Effector memory CD4-positive, alpha-beta T cell (primary cell): ENCODE data around the gene ATP13A3.

Experiments
- DNase-seq, 3 donors: peaks; one replicate each; pipeline ENCODE4 v3.0.0-alpha.2; 2020
- H3K27ac ChIP-seq: 2 replicates; pipeline ENCODE4 v1.7.0; 2013; ENCODE audit warnings: mild to moderate bottlenecking, low read length, moderate library complexity; ENCODE audit not compliant: insufficient read depth, poor library complexity, severe bottlenecking
- H3K27me3 ChIP-seq: replicated peaks from 2 replicates; pipeline ENCODE4 v1.7.0; 2013; ENCODE audit warnings: mild to moderate bottlenecking, low read length; ENCODE audit not compliant: insufficient read depth, control insufficient read depth, poor library complexity, severe bottlenecking
- H3K36me3 ChIP-seq: 2 replicates; pipeline ENCODE4 v1.7.0; 2013; ENCODE audit warnings: mild to moderate bottlenecking, low read length, moderate library complexity; ENCODE audit not compliant: control insufficient read depth, insufficient read depth
- H3K4me1 ChIP-seq: 2 replicates; pipeline ENCODE4 v1.7.0; 2013; ENCODE audit warnings: low read length, mild to moderate bottlenecking; ENCODE audit not compliant: control insufficient read depth, insufficient read depth, poor library complexity, severe bottlenecking
- H3K4me3 ChIP-seq: 2 replicates; pipeline ENCODE4 v1.7.0; 2013; ENCODE audit warnings: low read length, low read depth, mild to moderate bottlenecking; ENCODE audit not compliant: insufficient read depth, poor library complexity, severe bottlenecking
- H3K9me3 ChIP-seq: 2 replicates; pipeline ENCODE4 v1.7.0; 2013; ENCODE audit warnings: mild to moderate bottlenecking, low read length, moderate library complexity; ENCODE audit not compliant: control insufficient read depth

ATP13A3 gene

DNA sequence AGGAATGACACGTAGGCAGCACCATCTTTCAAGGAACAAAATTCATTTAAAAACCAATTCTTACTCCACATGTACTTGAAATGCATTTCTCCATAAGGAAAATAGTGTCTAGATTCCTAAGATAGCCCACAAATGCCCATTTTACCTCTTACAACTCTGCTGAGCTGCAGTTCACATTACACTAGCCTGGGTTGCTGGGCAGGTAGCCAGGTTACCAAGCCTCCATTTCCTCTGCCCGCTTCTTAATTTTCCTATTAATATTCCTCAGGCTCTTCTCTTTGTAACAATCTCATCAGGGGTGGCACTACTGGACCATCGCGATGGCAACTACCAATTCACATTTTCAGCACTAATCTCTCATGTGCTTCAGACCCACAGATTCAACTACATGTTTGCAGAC is 10.8 kb downstream of the ATP13A3 start:
- Histone ChIP-seq H3K4me3 (no peak overlapping the region), H3K4me1 (no peaks in the 10 kb centered on the region), H3K27ac (no peak overlapping the region), H3K27me3 (no peaks in the 10 kb centered on the region), H3K36me3 (no peaks in the 10 kb centered on the region), H3K9me3 (no peaks in the 10 kb centered on the region)
- DNase-seq = no peak

DNA sequence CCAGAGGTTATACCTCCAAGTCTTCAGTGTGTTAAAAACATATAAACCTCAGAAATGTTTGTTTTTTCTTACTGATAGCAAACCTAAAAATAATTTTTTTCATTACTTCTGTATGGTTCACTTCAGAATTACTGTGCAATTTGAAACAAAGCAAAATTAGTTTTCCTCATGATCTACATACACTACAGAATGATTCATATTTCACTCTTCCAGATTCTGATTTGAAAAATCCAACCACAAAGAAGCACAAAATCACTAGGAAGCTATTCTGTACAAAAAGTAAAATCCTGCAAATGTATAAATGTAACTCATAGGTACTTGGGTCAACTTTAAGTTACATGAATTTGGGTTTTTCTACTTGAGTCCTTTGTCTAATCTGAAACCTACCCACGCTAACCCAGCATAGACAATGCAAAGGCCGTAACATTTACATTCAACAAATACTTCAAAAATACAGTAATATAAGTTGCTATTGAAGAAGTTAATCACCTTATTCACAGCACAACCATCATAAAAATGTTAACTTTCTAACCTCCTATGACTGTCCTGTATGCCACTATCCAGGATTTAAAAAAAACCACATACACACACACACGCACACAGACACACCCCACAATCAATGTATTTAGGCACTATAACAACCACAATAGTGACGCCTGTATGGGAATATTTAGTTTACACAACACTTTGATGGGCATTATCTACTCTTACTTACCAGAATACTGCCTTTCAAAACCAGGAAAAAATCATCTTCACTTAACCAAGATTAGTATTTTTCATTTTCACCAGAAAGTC is 11.5 kb downstream of the ATP13A3 start:
- DNase-seq = no peak
- H3K4me3 ChIP-seq = no peak overlapping the region
- no peak overlapping the region for H3K27ac ChIP-seq
- no peaks in the 10 kb centered on the region for H3K27me3 ChIP-seq
- no peaks in the 10 kb centered on the region for H3K36me3 ChIP-seq
- no peaks in the 10 kb centered on the region for H3K9me3 ChIP-seq
- H3K4me1 ChIP-seq = no peaks in the 10 kb centered on the region

DNA sequence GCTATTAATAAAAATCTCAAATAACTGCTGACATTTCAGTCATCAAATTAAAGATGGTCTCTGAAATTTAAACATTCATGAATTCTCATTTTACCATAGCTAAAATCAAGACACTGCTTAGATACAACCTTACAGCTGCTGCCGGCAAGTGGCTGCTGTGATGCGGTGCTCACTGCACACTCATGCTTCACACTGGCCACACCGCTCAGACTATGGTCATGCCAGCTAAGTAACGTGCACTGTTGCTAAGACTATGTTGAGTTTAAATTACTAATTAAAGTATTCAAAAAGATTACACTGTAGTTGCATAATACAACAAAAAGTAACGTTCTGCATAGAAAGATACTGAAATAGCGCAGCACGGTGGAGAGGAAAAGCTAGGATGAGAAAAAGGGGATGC is 12.1 kb downstream of the ATP13A3 start:
- Histone ChIP-seq H3K36me3 (no peaks in the 10 kb centered on the region), H3K27me3 (no peaks in the 10 kb centered on the region), H3K27ac (no peak overlapping the region), H3K9me3 (no peaks in the 10 kb centered on the region), H3K4me1 (no peaks in the 10 kb centered on the region), H3K4me3 (no peak overlapping the region)
- DNase-seq = no peak

DNA sequence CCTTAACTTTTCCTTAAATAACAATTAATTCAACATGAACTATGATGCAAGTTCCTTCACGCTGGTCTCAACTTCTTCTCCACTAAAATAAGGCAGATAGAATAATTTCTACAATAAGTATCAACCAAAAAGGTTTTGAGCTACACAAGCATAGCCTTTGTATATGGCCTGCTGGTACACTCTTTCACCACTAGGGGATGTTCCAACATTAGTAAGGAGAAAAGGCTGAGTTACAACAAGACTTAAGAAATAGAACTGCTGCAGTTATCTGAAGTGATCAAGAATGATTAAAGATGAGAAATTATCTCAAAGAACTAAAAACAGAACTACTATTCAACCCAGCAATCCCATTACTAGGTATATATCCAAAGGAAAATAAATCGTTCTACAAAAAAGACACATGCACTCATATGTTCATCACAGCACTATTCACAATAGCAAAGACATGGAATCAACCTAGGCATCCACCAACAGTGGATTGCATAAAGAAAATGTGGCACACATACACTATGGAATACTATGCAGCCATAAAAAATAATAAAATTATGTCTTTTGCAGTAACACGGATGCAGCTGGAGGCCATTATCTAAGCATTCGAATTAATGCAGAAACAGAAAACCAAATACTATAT is 14.4 kb downstream of the ATP13A3 start:
- Histone ChIP-seq H3K27ac (no peak overlapping the region), H3K27me3 (no peaks in the 10 kb centered on the region), H3K36me3 (no peaks in the 10 kb centered on the region), H3K9me3 (no peaks in the 10 kb centered on the region), H3K4me1 (no peaks in the 10 kb centered on the region), H3K4me3 (no peak overlapping the region)
- DNase-seq = no peak

DNA sequence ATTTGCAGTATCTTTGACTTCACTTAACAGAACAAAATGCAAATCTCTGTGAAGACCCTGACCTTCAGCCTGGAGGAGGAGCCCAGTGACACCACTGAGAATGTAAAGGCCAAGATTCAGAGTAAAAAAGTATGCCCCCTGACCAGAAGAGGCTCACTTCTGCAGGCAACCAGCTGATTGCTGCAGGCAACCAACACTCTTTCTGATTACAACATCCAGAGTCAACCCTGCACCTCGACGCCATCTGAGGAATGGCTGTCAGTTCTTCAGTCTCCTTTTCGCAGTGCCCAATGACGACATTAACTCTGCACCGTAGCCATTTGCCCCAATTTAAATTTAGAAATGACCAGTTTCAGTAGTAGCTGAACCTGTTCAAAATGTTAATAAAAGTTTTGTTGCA is 14.9 kb downstream of the ATP13A3 start:
- no peaks in the 10 kb centered on the region for H3K4me1 ChIP-seq
- H3K9me3 ChIP-seq = no peaks in the 10 kb centered on the region
- no peak for DNase-seq
- no peak overlapping the region for H3K4me3 ChIP-seq
- no peak overlapping the region for H3K27ac ChIP-seq
- H3K36me3 ChIP-seq = no peaks in the 10 kb centered on the region
- no peaks in the 10 kb centered on the region for H3K27me3 ChIP-seq

DNA sequence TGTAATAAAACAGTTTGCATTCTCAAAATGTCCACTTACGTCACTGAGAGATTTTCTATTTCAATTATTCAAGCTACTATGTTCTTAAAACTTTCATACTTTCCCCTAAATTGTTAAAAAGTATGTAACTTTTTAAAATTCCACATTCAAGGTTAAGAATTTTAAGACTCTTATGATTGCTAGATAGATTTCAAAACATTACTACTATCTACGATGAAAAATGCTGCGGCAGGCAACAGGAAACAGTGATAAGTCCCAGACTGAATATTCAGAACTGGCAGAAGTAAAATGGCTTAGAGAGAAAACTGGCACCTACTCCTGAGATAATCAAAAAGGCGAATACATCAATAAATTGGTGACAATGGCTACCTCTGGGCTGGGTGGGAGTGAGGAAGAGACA is 16.2 kb downstream of the ATP13A3 start:
- no peak for DNase-seq
- H3K9me3 ChIP-seq = no peaks in the 10 kb centered on the region
- no peak overlapping the region for H3K27ac ChIP-seq
- no peaks in the 10 kb centered on the region for H3K27me3 ChIP-seq
- H3K4me1 ChIP-seq = no peaks in the 10 kb centered on the region
- no peaks in the 10 kb centered on the region for H3K36me3 ChIP-seq
- no peak overlapping the region for H3K4me3 ChIP-seq

DNA sequence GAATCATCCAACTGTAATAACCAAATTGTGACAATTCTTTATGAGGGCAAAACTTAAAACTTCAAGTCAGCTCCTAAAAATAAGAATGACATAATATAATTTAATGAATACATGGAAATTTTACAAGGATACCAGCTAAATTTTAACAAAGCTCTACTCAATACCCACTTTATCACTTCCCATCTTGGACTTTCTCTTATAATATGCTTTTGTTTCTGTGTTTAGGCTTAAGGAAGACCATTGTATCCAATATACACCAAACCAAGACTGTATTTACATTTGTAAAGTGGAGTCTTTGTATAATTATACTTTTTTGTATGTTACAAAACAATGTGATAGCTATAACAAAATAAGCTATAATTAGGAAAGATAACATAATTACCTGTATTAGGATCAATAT is 16.8 kb downstream of the ATP13A3 start:
- Histone ChIP-seq H3K9me3 (no peaks in the 10 kb centered on the region), H3K4me3 (no peak overlapping the region), H3K4me1 (no peaks in the 10 kb centered on the region), H3K36me3 (no peaks in the 10 kb centered on the region), H3K27me3 (no peaks in the 10 kb centered on the region), H3K27ac (no peak overlapping the region)
- DNase-seq = no peak

DNA sequence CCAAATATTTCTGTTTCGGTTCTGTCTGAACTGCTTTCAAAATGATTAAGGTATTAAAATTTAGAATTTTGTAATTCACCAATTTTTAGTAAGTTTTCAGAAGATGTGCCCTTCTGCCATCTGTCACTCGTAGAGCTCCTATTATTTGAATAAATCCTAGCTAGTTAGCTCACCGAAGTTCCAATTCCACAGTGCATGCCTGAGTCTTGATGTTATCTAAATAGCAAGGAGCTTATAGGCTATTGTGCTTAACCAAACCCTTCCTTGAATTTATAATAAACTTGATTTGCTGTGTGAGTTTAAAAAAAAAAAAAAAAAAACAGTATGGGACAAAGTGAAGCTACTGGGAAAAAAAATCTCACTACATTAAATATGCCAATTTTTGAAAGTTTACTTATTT is 18.7 kb downstream of the ATP13A3 start:
- H3K27ac ChIP-seq = no peak overlapping the region
- no peaks in the 10 kb centered on the region for H3K4me1 ChIP-seq
- H3K27me3 ChIP-seq = no peaks in the 10 kb centered on the region
- H3K4me3 ChIP-seq = no peak overlapping the region
- no peaks in the 10 kb centered on the region for H3K36me3 ChIP-seq
- no peaks in the 10 kb centered on the region for H3K9me3 ChIP-seq
- DNase-seq = no peak

DNA sequence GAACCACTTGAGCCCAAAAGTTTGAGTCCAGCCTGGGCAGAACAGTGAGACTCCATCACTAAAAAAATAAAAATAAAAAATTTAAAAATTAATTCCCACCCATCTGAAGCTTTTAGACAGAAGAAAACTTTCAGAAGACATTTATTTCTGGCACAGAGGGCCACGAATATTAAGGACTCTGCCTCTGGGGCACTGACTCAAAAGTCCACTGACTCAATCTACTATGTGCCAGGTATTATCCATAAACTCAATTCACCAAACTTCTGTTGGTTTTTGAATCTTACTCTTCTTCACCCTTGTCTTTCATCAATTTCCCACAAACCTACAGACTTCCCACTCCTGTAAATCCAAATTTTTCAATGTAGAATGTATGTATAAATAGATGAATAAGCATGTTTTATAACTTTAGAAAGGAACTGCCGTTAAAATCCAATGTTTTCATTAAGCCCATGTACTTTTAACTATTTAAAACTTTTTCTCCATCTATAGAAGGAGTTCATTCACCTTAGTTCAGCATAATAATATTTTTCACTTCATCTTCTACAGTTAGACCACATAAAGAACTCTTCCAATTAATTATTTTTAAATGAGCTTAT is 19.9 kb downstream of the ATP13A3 start:
- H3K27me3 ChIP-seq = no peaks in the 10 kb centered on the region
- no peaks in the 10 kb centered on the region for H3K36me3 ChIP-seq
- H3K4me3 ChIP-seq = no peak overlapping the region
- DNase-seq = no peak
- H3K4me1 ChIP-seq = no peaks in the 10 kb centered on the region
- H3K27ac ChIP-seq = no peak overlapping the region
- H3K9me3 ChIP-seq = no peaks in the 10 kb centered on the region

DNA sequence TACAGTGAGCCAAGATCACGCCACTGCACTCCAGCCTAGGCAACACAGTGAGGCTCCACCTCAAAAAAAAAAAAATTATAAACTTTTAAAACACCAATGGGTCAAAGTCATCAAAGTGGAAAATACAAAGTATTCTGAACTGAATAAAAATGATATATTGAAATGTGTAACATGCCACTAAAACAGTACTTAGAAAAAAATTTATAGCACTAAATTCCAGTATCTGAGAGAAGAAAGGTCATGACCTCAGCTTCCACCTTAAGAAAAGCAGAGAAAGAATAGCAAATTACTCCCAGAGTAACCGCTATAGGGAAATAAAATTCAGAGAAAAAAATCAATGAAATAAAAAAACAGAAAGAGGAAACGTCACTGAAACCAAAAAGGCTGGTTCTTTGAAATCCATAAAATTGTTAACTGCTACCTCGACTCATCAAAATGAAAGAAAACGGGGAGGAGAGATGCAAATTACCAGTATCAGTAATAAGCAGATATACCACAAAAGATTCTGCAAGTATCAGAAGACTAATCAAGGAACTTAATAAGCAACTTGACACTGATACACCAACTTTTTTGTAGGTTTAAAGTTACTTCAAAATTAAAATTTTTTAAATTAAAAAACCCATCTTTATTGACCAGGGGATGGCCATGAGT is 20.8 kb downstream of the ATP13A3 start:
- Histone ChIP-seq H3K36me3 (no peaks in the 10 kb centered on the region), H3K4me3 (no peak overlapping the region), H3K4me1 (no peaks in the 10 kb centered on the region), H3K9me3 (no peaks in the 10 kb centered on the region), H3K27ac (no peak overlapping the region), H3K27me3 (no peaks in the 10 kb centered on the region)
- no peak for DNase-seq
